ENCODE measurements around the gene SOX2. TPM values are rescaled to one million over a fixed set of nuclear protein-coding genes. Genes with fewer than 3 reads are reported as not detected.

The SOX2 gene
- total RNA-seq, 4 donors from 2014 or later: 0.27 to 0.34 TPM; not detected in 2

- H3K27me3 ChIP-seq: peaks cover 69% of the 10 kb centered on the region
- H3K9me3 ChIP-seq: no peaks in the 10 kb centered on the region
- intact Hi-C loops (cut with DNase I): loop anchor here (10.0 kb wide), 1 partner anchor 533 kb away; no protein-coding TSS in a partner anchor
- WGBS, 2 donors: 11 to 18% methylated on average over 4 of the region's 4 CpGs
- peaks cover 9 to 14% of the 10 kb centered on the region in 2 donors for H3K4me1 ChIP-seq
- TF ChIP-seq POLR2A (IDR thresholded peaks at IDR 0.05): no peak
- TF ChIP-seq, protein P1, sequence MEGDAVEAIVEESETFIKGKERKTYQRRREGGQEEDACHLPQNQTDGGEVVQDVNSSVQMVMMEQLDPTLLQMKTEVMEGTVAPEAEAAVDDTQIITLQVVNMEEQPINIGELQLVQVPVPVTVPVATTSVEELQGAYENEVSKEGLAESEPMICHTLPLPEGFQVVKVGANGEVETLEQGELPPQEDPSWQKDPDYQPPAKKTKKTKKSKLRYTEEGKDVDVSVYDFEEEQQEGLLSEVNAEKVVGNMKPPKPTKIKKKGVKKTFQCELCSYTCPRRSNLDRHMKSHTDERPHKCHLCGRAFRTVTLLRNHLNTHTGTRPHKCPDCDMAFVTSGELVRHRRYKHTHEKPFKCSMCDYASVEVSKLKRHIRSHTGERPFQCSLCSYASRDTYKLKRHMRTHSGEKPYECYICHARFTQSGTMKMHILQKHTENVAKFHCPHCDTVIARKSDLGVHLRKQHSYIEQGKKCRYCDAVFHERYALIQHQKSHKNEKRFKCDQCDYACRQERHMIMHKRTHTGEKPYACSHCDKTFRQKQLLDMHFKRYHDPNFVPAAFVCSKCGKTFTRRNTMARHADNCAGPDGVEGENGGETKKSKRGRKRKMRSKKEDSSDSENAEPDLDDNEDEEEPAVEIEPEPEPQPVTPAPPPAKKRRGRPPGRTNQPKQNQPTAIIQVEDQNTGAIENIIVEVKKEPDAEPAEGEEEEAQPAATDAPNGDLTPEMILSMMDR (IDR thresholded peaks at IDR 0.05): no peak
- no peak for DNase-seq
- H3K36me3 ChIP-seq: no peaks in the 10 kb centered on the region
- no peak overlapping the region for H3K27ac ChIP-seq
- no peak overlapping the region for H3K4me3 ChIP-seq (replicated peaks in 1 of 3)
Observed at GRCh38 chr3:181722156-181722555, 10.4 kb downstream of the SOX2 start.

GRCh38 chr3:181722766-181723425 lies 11.2 kb downstream of the SOX2 start:
- H3K4me3 ChIP-seq (replicated peaks in 1 of 3): no peak overlapping the region
- intact Hi-C loops (cut with DNase I): loop anchor here (10.0 kb wide), 1 partner anchor 532 kb away; no protein-coding TSS in a partner anchor
- peaks cover 68% of the 10 kb centered on the region for H3K27me3 ChIP-seq
- no peaks in the 10 kb centered on the region for H3K9me3 ChIP-seq
- H3K36me3 ChIP-seq: no peaks in the 10 kb centered on the region
- H3K27ac ChIP-seq: no peak overlapping the region
- peaks cover 11 to 19% of the 10 kb centered on the region in 2 donors for H3K4me1 ChIP-seq
- DNase-seq: no peak
- WGBS, 2 donors: 8 to 11% methylated on average over 11 of the region's 11 CpGs
- TF ChIP-seq, protein P1 (IDR thresholded peaks at IDR 0.05): no peak
- no peak for TF ChIP-seq POLR2A (IDR thresholded peaks at IDR 0.05)

- Histone ChIP-seq H3K36me3 (no peaks in the 10 kb centered on the region), H3K27me3 (peaks cover 67% of the 10 kb centered on the region), H3K4me1 (peaks cover 11 to 19% of the 10 kb centered on the region in 2 donors), H3K9me3 (no peaks in the 10 kb centered on the region), H3K27ac (no peak overlapping the region), H3K4me3 (replicated peaks in 1 of 3) (no peak overlapping the region)
- WGBS, 2 donors: 8 to 12% methylated on average over 27 of the region's 27 CpGs
- TF ChIP-seq POLR2A (IDR thresholded peaks at IDR 0.05): no peak
- TF ChIP-seq, protein P1 (IDR thresholded peaks at IDR 0.05): no peak
- intact Hi-C loops (cut with DNase I): loop anchor here (10.0 kb wide), 1 partner anchor 531 kb away; no protein-coding TSS in a partner anchor
- no peak for DNase-seq
Observed at GRCh38 chr3:181723625-181724191, 12.0 kb downstream of the SOX2 start.

DNA sequence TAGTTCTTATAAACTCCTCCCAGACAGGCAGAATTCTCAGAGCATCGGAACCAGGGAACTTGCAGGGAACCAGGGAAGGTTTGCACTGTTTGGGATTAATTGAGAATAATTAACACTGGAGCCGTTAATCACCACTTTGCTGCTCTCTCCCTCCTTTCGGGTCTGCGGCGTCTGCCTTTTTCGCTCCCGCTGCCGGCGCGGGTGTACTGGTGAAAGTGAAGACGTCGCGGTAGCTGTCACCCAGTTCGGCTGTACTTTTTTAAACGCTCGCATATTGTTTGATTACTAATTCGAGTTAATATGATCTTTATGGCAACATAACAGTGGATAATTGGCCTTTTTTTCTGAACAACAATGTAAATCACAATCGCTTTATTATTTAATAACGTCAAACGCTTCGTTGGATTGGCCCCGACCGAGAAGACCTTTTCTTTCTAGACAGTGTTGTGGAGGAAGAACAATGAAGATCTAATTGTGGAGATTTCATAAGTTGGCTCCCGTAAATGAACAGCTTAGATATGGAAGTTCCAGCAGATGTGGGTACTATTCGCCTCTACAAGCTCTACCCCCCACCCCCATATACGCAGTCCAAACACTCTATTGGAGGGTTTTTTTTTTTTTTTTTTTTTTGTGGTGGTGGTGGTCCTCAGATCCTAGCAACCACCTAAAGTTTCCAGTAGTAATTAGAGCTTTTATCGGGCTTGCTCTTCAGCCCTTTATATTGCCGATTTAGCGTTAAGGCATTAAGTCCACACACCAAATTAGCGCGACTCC lies 12.7 kb downstream of the SOX2 start:
- no peak overlapping the region for H3K27ac ChIP-seq
- H3K4me3 ChIP-seq (replicated peaks in 1 of 3): no peak overlapping the region
- H3K4me1 ChIP-seq: peaks cover 11 to 19% of the 10 kb centered on the region in 2 donors
- no peaks in the 10 kb centered on the region for H3K36me3 ChIP-seq
- no peak for TF ChIP-seq POLR2A (IDR thresholded peaks at IDR 0.05)
- TF ChIP-seq, protein P1 (IDR thresholded peaks at IDR 0.05): no peak
- WGBS, 2 donors: 12 to 14% methylated on average over 31 of the region's 31 CpGs
- H3K27me3 ChIP-seq: peaks cover 67% of the 10 kb centered on the region
- no peak for DNase-seq
- intact Hi-C loops (cut with DNase I): loop anchor here (10.0 kb wide), 1 partner anchor 530 kb away; no protein-coding TSS in a partner anchor
- H3K9me3 ChIP-seq: no peaks in the 10 kb centered on the region

Measured in thyroid gland (tissue), 4 donors.